DOHH2 (cell line): ENCODE measurements around the gene ILDR2.

Source experiments
- H3F3A ChIP-seq: fragments of 200-600 bp; sonication (generic), shearing (Covaris generic); 2 replicates; pipeline ENCODE4 v1.6.0; 2016; ENCODE audit warnings: antibody characterized with exemption, mild to moderate bottlenecking; ENCODE audit not compliant: control insufficient read depth, insufficient read depth
- H3K27ac ChIP-seq: fragments of 200-600 bp; sonication (generic); 2 replicates; pipeline ENCODE4 v1.5.1; 2014; ENCODE audit warnings: low read depth, mild to moderate bottlenecking, low read length, moderate library complexity
- H3K27me3 ChIP-seq: fragments of 200-600 bp; sonication (generic); 2 replicates; pipeline ENCODE4 v1.6.1; 2014; ENCODE audit warnings: mild to moderate bottlenecking, low read length, mixed read lengths; ENCODE audit not compliant: control insufficient read depth
- H3K36me3 ChIP-seq: fragments of 200-600 bp; sonication (generic); 2 replicates; pipeline ENCODE4 v1.6.1; 2014; ENCODE audit warnings: mild to moderate bottlenecking, low read length, moderate library complexity, mixed read lengths; ENCODE audit not compliant: control insufficient read depth
- H3K4me1 ChIP-seq: fragments of 200-600 bp; sonication (generic); 2 replicates; pipeline ENCODE4 v1.6.1; 2014; ENCODE audit warnings: mild to moderate bottlenecking, low read length, mixed read lengths; ENCODE audit not compliant: control insufficient read depth
- H3K4me2 ChIP-seq: fragments of 200-600 bp; sonication (generic); 2 replicates; pipeline ENCODE4 v1.6.0; 2014; ENCODE audit warnings: mild to moderate bottlenecking, low read length, moderate library complexity
- H3K4me3 ChIP-seq: fragments of 200-600 bp; sonication (generic); 2 replicates; pipeline ENCODE4 v1.5.1; 2014; ENCODE audit warnings: mild to moderate bottlenecking, low read length, mixed read lengths
- H3K79me2 ChIP-seq: fragments of 200-600 bp; sonication (generic); 2 replicates; pipeline ENCODE4 v1.6.1; 2014; ENCODE audit warnings: mild to moderate bottlenecking, low read length, mixed read lengths; ENCODE audit not compliant: control insufficient read depth
- H3K9me2 ChIP-seq: fragments of 200-600 bp; sonication (generic); replicated peaks from 2 replicates; pipeline ENCODE4 v1.6.1; 2014; ENCODE audit warnings: mild to moderate bottlenecking, low read length, mixed read lengths; ENCODE audit not compliant: control insufficient read depth
- H3K9me3 ChIP-seq: fragments of 200-600 bp; sonication (generic); 2 replicates; pipeline ENCODE4 v1.6.1; 2014; ENCODE audit warnings: antibody characterized with exemption, low read length, mixed read lengths; ENCODE audit not compliant: control insufficient read depth, insufficient read depth
- H4K20me1 ChIP-seq: fragments of 200-600 bp; sonication (generic); 2 replicates; pipeline ENCODE4 v1.6.0; 2014; ENCODE audit warnings: low read depth, mild to moderate bottlenecking, antibody characterized with exemption, low read length, moderate library complexity; ENCODE audit not compliant: control insufficient read depth, insufficient read depth
- EZH2phosphoT487 ChIP-seq: fragments of 200-600 bp; sonication (generic); IDR thresholded peaks from 2 replicates; pipeline ENCODE4 v1.6.1; 2017; ENCODE audit warnings: borderline replicate concordance, mild to moderate bottlenecking, antibody characterized with exemption, low read length, moderate library complexity, mixed read lengths
- TF ChIP-seq, protein P1 (sequence below): fragments of 200-600 bp; sonication (generic); IDR thresholded peaks from one replicate; pipeline ENCODE4 v1.5.1; 2014; ENCODE audit warnings: antibody characterized with exemption, mild to moderate bottlenecking, low read depth, low read length; ENCODE audit not compliant: poor library complexity, severe bottlenecking

ILDR2 gene

DNA sequence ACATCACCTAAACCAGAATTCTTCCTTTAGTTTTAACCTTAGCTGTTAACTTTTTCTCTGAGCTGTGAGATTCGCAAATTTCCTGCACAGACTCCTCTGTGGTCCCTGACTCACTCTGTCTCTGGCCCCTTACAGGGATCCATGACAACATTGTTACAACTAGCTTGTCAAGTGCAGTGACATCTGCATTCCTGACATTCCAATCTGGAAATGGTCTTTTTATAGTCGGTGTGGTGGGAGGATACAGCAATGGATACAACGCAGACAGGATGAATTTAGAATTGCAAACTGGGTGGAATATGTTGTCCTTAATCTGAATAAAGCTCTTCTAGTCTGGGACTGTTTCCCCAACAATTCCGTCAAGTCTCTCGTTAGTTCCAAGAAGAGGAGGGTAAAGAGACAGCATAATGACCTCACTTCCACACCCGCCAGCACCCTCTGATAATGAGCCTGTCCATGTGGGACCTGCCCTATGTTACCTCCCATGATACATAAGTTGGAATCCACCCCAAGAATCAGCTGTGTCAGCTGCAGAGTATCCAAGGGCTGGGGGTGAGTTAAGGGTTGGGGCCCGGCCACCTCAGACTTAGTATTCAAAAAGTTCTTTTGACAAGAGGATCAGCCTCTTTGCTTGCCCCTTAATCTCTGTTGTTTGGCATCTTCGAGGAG is 49.4 kb downstream of the ILDR2 start:
- Histone ChIP-seq H3F3A (no peaks in the 10 kb centered on the region), H3K27ac (peak overlapping the region; percentile 69; the same call in 1 of the 2 replicates), H3K9me3 (no peaks in the 10 kb centered on the region), H3K4me1 (peaks cover 33% of the 10 kb centered on the region), H3K79me2 (no peaks in the 10 kb centered on the region), H3K4me3 (peak overlapping the region; percentile 68; the same call in 1 of the 2 replicates), H3K4me2 (peak overlapping the region; percentile 76), H3K9me2 (no peaks in the 10 kb centered on the region), H3K36me3 (peaks cover 18% of the 10 kb centered on the region), H3K27me3 (no peaks in the 10 kb centered on the region), H4K20me1 (no peaks in the 10 kb centered on the region)
- TF ChIP-seq, protein P1, sequence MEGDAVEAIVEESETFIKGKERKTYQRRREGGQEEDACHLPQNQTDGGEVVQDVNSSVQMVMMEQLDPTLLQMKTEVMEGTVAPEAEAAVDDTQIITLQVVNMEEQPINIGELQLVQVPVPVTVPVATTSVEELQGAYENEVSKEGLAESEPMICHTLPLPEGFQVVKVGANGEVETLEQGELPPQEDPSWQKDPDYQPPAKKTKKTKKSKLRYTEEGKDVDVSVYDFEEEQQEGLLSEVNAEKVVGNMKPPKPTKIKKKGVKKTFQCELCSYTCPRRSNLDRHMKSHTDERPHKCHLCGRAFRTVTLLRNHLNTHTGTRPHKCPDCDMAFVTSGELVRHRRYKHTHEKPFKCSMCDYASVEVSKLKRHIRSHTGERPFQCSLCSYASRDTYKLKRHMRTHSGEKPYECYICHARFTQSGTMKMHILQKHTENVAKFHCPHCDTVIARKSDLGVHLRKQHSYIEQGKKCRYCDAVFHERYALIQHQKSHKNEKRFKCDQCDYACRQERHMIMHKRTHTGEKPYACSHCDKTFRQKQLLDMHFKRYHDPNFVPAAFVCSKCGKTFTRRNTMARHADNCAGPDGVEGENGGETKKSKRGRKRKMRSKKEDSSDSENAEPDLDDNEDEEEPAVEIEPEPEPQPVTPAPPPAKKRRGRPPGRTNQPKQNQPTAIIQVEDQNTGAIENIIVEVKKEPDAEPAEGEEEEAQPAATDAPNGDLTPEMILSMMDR, result no peak
- no peak for TF ChIP-seq EZH2phosphoT487

DNA sequence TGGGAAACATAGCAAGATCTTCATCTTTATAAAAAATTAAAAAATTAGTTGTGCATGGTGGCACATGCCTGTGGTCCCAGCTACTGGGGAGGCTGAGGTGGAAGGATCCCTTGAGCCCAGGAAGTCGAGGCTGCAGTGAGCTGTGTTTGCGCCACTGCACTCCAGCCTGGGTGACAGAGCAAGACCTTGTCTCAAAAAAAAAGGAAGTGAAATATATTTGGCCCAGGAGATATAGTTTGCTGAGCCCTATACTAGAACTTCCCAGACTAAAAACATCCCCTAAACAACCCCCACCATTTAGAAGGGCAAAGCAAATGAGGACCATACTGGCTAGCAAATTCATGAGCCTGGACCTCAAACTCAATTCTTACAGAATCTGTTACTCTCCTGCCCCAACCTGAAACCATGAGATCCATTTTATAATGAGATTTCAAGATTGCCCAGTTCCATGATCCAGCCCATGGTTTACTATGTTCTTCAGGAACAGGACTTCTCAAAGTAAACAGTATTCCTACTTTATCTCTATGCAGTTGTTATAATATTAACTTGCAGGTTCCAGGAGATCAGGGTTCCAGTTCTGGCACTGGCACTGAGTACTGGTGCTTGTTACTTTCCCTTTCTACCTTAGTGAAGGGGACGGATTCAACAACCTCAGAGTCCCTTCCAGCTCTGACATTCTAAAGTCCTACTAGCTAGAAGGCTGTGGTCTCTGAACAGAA is 50.4 kb downstream of the ILDR2 start:
- peak overlapping the region; percentile 68 for H3K4me3 ChIP-seq
- no peaks in the 10 kb centered on the region for H3K27me3 ChIP-seq
- H3K4me1 ChIP-seq, result peaks cover 30% of the 10 kb centered on the region
- H3K36me3 ChIP-seq, result peaks cover 18% of the 10 kb centered on the region
- H3K9me3 ChIP-seq, result no peaks in the 10 kb centered on the region
- no peaks in the 10 kb centered on the region for H4K20me1 ChIP-seq
- H3K4me2 ChIP-seq, result peak overlapping the region; percentile 76
- no peaks in the 10 kb centered on the region for H3F3A ChIP-seq
- H3K79me2 ChIP-seq, result no peaks in the 10 kb centered on the region
- TF ChIP-seq, protein P1, result no peak
- TF ChIP-seq EZH2phosphoT487, result no peak
- H3K27ac ChIP-seq, result peak overlapping the region; percentile 69
- no peaks in the 10 kb centered on the region for H3K9me2 ChIP-seq

DNA sequence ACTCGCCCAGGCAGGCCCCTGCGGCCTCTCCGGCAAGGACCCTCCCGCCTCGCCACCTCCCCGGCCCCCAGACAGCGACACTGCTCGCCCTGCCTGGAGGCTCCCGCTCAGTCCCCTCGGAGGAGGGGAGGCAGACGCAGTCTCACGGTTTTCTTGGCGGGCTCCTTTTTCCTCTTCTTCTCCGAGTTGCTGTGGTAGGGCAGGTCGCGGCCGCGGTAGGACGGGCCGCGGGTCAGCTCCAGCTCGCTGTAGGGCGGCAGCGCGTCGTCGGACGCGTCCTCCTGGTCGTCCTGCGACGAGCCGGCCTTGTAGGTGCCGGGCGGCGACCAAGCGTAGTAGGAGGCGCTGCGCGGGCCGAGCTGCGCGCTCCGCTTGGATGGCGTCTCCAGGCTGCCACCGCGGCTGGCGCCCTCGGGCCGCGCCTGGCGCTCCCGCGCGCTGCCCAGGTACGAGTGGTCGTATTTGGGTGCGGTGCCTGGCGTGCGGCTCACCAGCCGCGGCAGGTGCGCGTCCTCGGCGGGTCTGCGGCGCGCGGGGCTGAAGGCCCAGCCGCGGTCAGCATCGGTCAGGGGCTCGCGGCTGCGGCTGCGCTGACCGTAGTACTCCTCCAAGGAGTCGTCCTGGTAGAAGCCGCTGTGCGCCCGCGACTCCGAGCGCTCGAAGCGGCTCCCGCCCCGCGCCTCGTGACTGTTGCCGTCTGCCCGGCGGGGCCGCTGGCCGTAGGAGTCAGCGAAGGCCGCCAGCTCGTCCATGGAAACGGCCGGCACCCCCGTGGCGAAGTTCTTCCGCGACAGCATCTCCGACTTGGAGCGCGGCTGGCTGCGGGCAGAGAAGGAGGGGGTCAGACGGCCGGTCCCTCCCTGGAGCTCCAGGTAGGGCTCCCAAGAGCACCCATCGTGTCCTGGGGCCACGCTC is 54.5 kb downstream of the ILDR2 start:
- no peak overlapping the region for H3K27ac ChIP-seq
- H3F3A ChIP-seq, result no peaks in the 10 kb centered on the region
- no peaks in the 10 kb centered on the region for H3K9me2 ChIP-seq
- no peak overlapping the region for H3K4me3 ChIP-seq
- H3K36me3 ChIP-seq, result peaks cover 13% of the 10 kb centered on the region; the same call in 1 of the 2 replicates
- peaks cover 27% of the 10 kb centered on the region for H3K4me1 ChIP-seq
- no peaks in the 10 kb centered on the region for H4K20me1 ChIP-seq
- TF ChIP-seq, protein P1, result no peak
- no peak for TF ChIP-seq EZH2phosphoT487
- no peaks in the 10 kb centered on the region for H3K27me3 ChIP-seq
- H3K79me2 ChIP-seq, result no peaks in the 10 kb centered on the region
- H3K9me3 ChIP-seq, result no peaks in the 10 kb centered on the region
- H3K4me2 ChIP-seq, result no peak overlapping the region
